Memory B cell (primary cell): Measurements from ENCODE around the gene GPR180.
A peak's percentile ranks its signal among the peaks of the same experiment; 100 is the strongest.
"Not testable (repeated sequence)": the region's sequence is repeated elsewhere in the genome, so short reads cannot be mapped to it uniquely, and the experiment has no call there.

ENCODE experiments used
- ATAC-seq: fragments of 150-1000 bp; cut with Tn5 transposase; 2 replicates; pipeline ENCODE4 v1.10.0; 2021; ENCODE audit warnings: low read depth, mild to moderate bottlenecking, moderate library complexity
- DNase-seq, 2 donors: peaks; one replicate each; pipeline ENCODE4 v3.0.0; 2022; ENCODE audit warnings: low spot score in 2 of 2
- H3K27ac Mint-ChIP-seq: one replicate; pipeline ENCODE4 v1.8.0; 2022; ENCODE audit warnings: mild to moderate bottlenecking, moderate library complexity, mixed read lengths
- H3K27me3 Mint-ChIP-seq: one replicate; pipeline ENCODE4 v1.8.0; 2022; ENCODE audit warnings: mixed read lengths
- H3K36me3 Mint-ChIP-seq: one replicate; pipeline ENCODE4 v1.8.0; 2022; ENCODE audit warnings: mild to moderate bottlenecking, mixed read lengths
- H3K4me1 Mint-ChIP-seq: one replicate; pipeline ENCODE4 v1.8.0; 2022; ENCODE audit warnings: mixed read lengths
- H3K4me3 Mint-ChIP-seq: one replicate; pipeline ENCODE4 v1.8.0; 2022; ENCODE audit warnings: mild to moderate bottlenecking, moderate library complexity, mixed read lengths
- H3K9me3 Mint-ChIP-seq: one replicate; pipeline ENCODE4 v1.8.0; 2022; ENCODE audit warnings: mixed read lengths

The GPR180 gene

DNA sequence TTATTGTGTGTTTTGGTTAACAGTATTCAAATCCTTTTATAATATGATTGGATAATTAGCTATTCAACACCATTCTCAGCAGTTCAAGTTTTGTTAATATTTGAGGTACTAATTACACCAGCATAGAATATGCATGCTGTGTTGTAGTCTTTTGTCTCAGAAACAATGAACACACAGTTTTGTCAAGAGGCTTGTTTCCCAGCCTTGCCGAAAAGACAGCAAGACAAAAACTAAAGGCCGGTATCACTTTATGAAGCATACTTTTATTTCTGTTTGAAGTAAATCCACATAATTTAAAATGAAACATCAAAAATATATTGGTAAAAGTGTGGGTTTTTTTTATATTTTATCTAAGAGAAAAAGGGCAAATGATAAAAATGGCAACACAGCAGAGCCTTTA is 7.5 kb downstream of the GPR180 start:
- Mint-ChIP-seq H3K36me3 (peaks cover 13% of the 10 kb centered on the region), H3K4me1 (peaks cover 2% of the 10 kb centered on the region)

GRCh38 chr13:94610475-94610874 is 8.8 kb downstream of the GPR180 start:
- Mint-ChIP-seq H3K4me3 (no peak overlapping the region), H3K36me3 (peaks cover 13% of the 10 kb centered on the region), H3K4me1 (peaks cover 4% of the 10 kb centered on the region), H3K9me3 (no peaks in the 10 kb centered on the region), H3K27me3 (no peaks in the 10 kb centered on the region), H3K27ac (no peak overlapping the region)
- DNase-seq: no peak
- ATAC-seq: no peak

More for the DNA sequence above, 7.5 kb downstream of the GPR180 start:
- H3K27ac Mint-ChIP-seq: no peak overlapping the region
- no peaks in the 10 kb centered on the region for H3K27me3 Mint-ChIP-seq
- ATAC-seq (no peak), DNase-seq (no peak)
- no peaks in the 10 kb centered on the region for H3K9me3 Mint-ChIP-seq
- H3K4me3 Mint-ChIP-seq: no peak overlapping the region

DNA sequence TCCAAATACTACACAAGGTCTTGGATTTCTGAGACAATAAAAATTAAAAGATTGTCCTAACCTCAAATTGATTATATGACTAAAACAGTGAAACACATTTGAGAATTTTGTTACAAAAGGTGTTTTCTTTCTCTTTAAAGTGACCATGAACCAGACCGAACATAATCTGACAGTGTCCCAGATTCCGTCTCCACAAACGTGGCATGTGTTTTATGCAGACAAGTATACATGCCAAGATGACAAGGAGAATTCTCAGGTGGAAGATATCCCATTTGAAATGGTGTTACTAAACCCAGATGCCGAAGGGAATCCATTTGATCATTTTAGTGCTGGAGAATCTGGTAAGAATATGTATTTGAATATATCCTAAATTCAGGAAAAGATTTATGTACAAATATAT is 10.4 kb downstream of the GPR180 start:
- peaks cover 10% of the 10 kb centered on the region for H3K36me3 Mint-ChIP-seq
- H3K27ac Mint-ChIP-seq: no peak overlapping the region
- no peak for ATAC-seq
- H3K4me3 Mint-ChIP-seq: no peak overlapping the region
- H3K9me3 Mint-ChIP-seq: no peaks in the 10 kb centered on the region
- peaks cover 7% of the 10 kb centered on the region for H3K4me1 Mint-ChIP-seq
- H3K27me3 Mint-ChIP-seq: no peaks in the 10 kb centered on the region
- no peak for DNase-seq

DNA sequence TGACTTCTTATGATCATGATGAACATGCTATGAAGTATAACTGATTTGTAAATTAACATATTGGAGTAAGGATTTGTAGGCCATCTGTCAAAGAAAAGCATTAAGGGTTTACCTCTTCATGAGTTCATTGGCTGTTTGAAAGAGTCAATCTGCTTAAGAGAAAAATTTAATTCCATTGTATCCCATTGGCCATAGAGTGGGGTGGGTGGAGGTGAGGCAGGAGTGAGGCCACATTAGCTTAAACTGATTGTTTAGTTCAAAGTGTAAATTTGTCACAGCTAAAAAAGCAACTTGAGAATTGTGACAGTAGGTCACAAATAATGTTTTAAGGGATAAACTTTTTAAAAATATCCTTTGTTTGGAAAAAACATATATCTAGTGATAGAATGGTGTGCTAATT is 11.4 kb downstream of the GPR180 start:
- ATAC-seq (no peak), DNase-seq (no peak)
- Mint-ChIP-seq H3K27ac (no peak overlapping the region), H3K4me1 (peaks cover 5% of the 10 kb centered on the region), H3K4me3 (no peak overlapping the region), H3K27me3 (no peaks in the 10 kb centered on the region), H3K9me3 (no peaks in the 10 kb centered on the region), H3K36me3 (peaks cover 7% of the 10 kb centered on the region)

DNA sequence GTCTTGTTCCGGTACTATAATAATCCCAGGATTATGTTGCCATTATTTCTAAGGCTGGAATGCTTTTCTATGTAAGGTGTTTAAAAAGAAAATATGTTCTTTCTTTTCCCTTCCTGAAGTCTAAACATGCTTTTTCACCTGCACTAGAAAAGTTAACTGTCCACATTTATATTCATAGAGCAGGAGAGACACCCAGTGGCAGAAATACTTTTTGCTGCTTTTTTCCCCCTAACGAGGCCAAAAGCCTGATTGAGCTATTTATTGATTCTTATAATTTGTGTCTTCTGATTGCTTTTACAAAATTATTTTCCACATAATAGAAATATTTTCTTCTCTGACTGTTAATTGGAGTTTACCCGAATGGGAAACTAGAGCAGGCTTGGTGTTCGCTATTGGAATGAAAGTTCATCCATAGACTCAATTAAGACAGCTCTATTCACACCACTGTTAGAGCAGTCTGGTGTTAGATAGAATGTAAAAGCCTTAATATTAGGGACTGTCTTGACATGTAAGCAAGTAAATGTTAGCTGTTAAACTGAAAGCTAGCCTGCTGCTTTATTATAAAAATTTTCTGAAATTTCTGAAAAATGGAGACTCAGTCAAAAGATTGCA is 15.8 kb downstream of the GPR180 start:
- Mint-ChIP-seq H3K9me3 (no peaks in the 10 kb centered on the region), H3K4me3 (no peak overlapping the region), H3K27ac (no peak overlapping the region), H3K27me3 (no peaks in the 10 kb centered on the region), H3K36me3 (peaks cover 11% of the 10 kb centered on the region), H3K4me1 (peaks cover 5% of the 10 kb centered on the region)
- ATAC-seq (peak; percentile 34), DNase-seq (peak; percentile 22 to 43)

- no peak overlapping the region for H3K4me3 Mint-ChIP-seq
- DNase-seq: no peak
- H3K36me3 Mint-ChIP-seq: peaks cover 11% of the 10 kb centered on the region
- no peak overlapping the region for H3K27ac Mint-ChIP-seq
- ATAC-seq: peak; percentile 45
- H3K4me1 Mint-ChIP-seq: peaks cover 3% of the 10 kb centered on the region
- H3K9me3 Mint-ChIP-seq: no peaks in the 10 kb centered on the region
- H3K27me3 Mint-ChIP-seq: no peaks in the 10 kb centered on the region
These were observed 18.7 kb downstream of the GPR180 start for GRCh38 chr13:94620286-94620896.

GRCh38 chr13:94622344-94622743 is 20.7 kb downstream of the GPR180 start:
- no peak overlapping the region for H3K27ac Mint-ChIP-seq
- H3K4me3 Mint-ChIP-seq: no peak overlapping the region
- no peak for DNase-seq
- H3K9me3 Mint-ChIP-seq: no peaks in the 10 kb centered on the region
- no peaks in the 10 kb centered on the region for H3K27me3 Mint-ChIP-seq
- no peak for ATAC-seq
- no peaks in the 10 kb centered on the region for H3K4me1 Mint-ChIP-seq
- peaks cover 12% of the 10 kb centered on the region for H3K36me3 Mint-ChIP-seq

GRCh38 chr13:94623316-94623715 is 21.7 kb downstream of the GPR180 start:
- Mint-ChIP-seq H3K27me3 (no peaks in the 10 kb centered on the region), H3K27ac (no peak overlapping the region), H3K9me3 (no peaks in the 10 kb centered on the region), H3K4me1 (no peaks in the 10 kb centered on the region), H3K4me3 (no peak overlapping the region), H3K36me3 (peaks cover 12% of the 10 kb centered on the region)
- ATAC-seq: no peak
- DNase-seq: no peak

DNA sequence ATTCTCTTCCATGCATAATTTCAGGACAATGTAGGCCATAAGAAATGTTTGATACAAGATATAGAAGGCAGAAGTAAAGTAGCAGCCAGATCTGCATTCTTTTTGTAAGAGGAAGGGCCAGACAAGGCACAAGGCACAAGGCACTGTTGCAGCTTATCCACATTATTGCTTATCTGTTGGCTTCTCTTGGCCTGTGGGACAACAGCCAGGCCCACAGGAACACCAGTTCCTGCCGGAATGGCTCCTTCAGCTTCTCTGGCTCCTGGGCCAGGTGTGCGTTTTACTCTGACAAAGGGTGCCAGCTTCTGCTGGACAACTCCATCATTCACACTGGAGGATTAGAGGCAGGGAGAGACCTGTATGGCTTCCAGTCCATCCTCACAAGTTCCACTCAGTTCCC is 29.2 kb downstream of the GPR180 start:
- Mint-ChIP-seq H3K9me3 (no peaks in the 10 kb centered on the region), H3K4me1 (no peaks in the 10 kb centered on the region), H3K36me3 (peaks cover 7% of the 10 kb centered on the region), H3K4me3 (no peak overlapping the region), H3K27ac (no peak overlapping the region), H3K27me3 (no peaks in the 10 kb centered on the region)
- ATAC-seq (no peak), DNase-seq (no peak)

GRCh38 chr13:94632226-94632980 is 30.7 kb downstream of the GPR180 start:
- H3K4me3 Mint-ChIP-seq: no peak overlapping the region
- H3K36me3 Mint-ChIP-seq: peaks cover 7% of the 10 kb centered on the region
- no peaks in the 10 kb centered on the region for H3K9me3 Mint-ChIP-seq
- no peaks in the 10 kb centered on the region for H3K27me3 Mint-ChIP-seq
- H3K4me1 Mint-ChIP-seq: no peaks in the 10 kb centered on the region
- ATAC-seq: no peak
- H3K27ac Mint-ChIP-seq: no peak overlapping the region
- DNase-seq: no peak

- H3K4me3 Mint-ChIP-seq: not testable (repeated sequence)
These were observed 34.4 kb downstream of the GPR180 start for GRCh38 chr13:94636096-94636495.

DNA sequence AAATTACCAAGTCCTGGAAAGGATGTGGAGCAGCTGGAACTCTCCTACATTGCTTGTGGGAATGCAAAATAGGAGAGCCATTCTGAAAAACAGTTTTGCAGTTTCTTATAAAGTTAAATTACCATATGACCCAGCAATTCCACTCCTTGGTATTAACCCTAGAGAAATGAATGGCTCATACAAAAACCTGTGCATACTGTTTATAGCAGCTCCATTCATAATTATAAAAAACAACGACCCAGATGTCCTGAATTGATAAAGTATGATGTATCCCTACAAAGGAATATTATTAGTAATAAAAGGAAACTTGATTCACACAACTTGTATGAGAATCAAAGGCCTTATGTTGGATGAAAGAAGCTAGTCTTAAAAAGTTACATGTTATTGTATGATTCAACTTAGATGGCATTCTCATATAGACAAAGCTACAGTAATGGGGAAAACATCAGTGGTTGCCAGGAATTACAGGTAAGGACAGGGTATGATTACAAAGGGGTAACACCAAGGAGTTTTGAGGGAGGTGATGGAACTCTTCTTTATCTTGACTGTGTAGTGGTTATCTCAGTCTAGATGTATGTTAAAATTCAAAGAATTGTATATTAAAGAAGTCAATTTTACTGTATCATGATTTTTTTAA is 35.4 kb downstream of the GPR180 start:
- Mint-ChIP-seq H3K36me3 (no peaks in the 10 kb centered on the region), H3K27ac (no peak overlapping the region), H3K27me3 (no peaks in the 10 kb centered on the region), H3K4me1 (no peaks in the 10 kb centered on the region), H3K4me3 (no peak overlapping the region), H3K9me3 (peaks cover 2% of the 10 kb centered on the region)
- no peak for ATAC-seq
- no peak for DNase-seq

More at GRCh38 chr13:94636096-94636495, 34.4 kb downstream of the GPR180 start:
- not testable (repeated sequence) for ATAC-seq, H3K4me1 Mint-ChIP-seq, H3K9me3 Mint-ChIP-seq, DNase-seq, H3K27ac Mint-ChIP-seq, H3K36me3 Mint-ChIP-seq, H3K27me3 Mint-ChIP-seq

DNA sequence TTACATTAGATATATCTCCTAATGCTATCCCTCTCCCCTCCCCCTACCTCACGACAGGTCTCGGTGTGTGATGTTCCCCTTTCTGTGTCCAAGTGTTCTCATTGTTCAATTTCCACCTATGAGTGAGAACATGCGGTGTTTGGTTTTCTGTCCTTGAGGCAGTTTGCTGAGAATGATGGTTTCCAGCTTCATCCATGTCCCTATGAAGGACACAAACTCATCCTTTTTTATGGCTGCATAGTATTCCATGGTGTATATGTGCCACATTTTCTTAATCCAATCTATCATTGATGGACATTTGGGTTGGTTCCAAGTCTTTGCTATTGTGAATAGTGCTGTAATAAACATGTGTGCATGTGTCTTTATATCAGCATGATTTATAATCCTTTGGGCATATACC is 36.0 kb downstream of the GPR180 start:
- not testable (repeated sequence) for H3K9me3 Mint-ChIP-seq, ATAC-seq

GRCh38 chr13:94640721-94641120 is 39.1 kb downstream of the GPR180 start:
- Mint-ChIP-seq H3K4me1 (no peaks in the 10 kb centered on the region), H3K9me3 (peaks cover 2% of the 10 kb centered on the region), H3K27ac (no peak overlapping the region), H3K36me3 (no peaks in the 10 kb centered on the region), H3K4me3 (no peak overlapping the region), H3K27me3 (no peaks in the 10 kb centered on the region)
- ATAC-seq: no peak
- DNase-seq: no peak

More for the DNA sequence above, 36.0 kb downstream of the GPR180 start:
- not testable (repeated sequence) for H3K27ac Mint-ChIP-seq, H3K4me1 Mint-ChIP-seq, H3K36me3 Mint-ChIP-seq, H3K4me3 Mint-ChIP-seq, DNase-seq, H3K27me3 Mint-ChIP-seq
